ENCODE measurements around the gene SHROOM1.
A peak's percentile ranks its signal among the peaks of the same experiment; 100 is the strongest.

SHROOM1 gene

DNA sequence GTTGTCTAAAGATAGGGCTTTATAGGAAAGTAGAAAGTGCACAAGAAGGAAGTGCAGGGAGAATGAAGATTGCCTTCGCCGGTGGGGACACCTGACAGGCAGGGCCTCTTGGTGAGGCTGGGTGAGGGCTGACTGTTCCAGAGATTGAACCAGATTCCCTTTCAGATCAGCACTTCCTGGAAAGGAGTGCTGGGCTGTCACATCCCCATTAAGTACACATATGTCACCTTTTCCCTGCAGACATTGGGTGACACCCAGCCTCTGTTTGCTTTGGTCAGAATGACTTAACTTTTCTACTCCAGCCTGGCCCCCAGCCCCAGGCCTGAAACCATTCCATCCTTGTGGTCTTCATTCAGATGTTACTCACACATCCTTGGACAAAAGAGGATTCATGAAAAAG is 7.4 kb upstream of the SHROOM1 start:
- TF ChIP-seq, protein P1, sequence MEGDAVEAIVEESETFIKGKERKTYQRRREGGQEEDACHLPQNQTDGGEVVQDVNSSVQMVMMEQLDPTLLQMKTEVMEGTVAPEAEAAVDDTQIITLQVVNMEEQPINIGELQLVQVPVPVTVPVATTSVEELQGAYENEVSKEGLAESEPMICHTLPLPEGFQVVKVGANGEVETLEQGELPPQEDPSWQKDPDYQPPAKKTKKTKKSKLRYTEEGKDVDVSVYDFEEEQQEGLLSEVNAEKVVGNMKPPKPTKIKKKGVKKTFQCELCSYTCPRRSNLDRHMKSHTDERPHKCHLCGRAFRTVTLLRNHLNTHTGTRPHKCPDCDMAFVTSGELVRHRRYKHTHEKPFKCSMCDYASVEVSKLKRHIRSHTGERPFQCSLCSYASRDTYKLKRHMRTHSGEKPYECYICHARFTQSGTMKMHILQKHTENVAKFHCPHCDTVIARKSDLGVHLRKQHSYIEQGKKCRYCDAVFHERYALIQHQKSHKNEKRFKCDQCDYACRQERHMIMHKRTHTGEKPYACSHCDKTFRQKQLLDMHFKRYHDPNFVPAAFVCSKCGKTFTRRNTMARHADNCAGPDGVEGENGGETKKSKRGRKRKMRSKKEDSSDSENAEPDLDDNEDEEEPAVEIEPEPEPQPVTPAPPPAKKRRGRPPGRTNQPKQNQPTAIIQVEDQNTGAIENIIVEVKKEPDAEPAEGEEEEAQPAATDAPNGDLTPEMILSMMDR (IDR thresholded peaks at IDR 0.05; ENCODE audit: extremely low read depth, missing control alignments): no peak
- DNase-seq (ENCODE audit: low spot score): no peak

DNA sequence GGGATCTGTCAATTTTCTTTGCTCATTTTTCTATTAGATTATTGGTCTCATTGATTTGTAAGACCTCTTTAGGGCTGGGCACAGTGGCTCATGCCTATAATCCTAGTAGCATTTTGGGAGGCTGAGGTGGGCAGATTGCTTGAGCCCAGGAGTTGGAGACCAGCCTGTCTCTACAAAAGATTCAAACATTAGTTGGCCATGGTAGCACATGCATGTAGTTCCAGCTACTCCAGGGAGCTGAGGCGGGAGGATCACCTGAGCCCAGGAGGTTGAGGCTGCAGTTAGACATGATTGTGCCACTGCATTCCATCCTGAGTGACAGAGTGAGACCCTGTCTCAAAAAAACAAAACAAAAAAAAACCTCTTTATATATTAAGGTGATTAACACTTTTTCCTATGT is 6.4 kb upstream of the SHROOM1 start:
- TF ChIP-seq, protein P1 (IDR thresholded peaks at IDR 0.05; ENCODE audit: extremely low read depth, missing control alignments): no peak
- DNase-seq (ENCODE audit: low spot score): no peak

DNA sequence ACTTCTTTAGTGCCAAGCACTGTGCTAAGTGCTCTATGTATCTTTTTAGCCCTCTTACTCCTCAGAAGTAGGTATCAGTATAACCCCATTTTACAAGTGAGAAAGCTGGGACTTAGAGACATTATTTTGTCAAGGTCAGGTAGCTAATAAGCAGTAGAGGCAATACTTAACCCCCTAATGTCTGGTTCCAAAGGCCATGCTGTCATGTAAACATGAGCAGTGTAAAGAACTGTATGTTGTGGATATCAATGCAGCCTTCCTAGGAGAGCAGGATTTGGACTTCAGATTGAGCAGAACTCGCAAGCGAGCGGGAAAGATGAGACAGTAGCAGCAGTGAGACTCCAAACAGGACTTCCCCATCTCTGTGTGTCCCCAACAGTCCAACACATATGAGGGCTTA is 3.6 kb upstream of the SHROOM1 start:
- TF ChIP-seq, protein P1 (IDR thresholded peaks at IDR 0.05; ENCODE audit: extremely low read depth, missing control alignments): no peak
- no peak for DNase-seq (ENCODE audit: low spot score)

DNA sequence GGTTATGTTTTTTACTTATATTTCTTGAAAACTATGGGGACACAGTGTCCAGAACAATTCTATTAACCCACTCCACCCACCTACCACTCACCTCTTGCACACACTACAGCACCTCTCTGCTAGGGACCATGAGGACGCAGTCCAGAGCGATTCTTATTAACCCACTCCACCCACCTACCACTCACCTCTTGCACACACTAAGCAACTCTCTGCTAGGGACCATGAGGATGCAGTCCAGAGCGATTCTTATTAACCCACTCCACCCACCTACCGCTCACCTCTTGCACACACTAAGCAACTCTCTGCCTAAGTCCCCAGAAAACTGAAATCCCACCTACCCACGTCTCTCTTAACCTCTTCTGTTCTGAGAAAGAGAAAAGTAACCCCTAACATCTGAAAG is 2.2 kb upstream of the SHROOM1 start:
- DNase-seq (ENCODE audit: low spot score): no peak
- TF ChIP-seq, protein P1 (IDR thresholded peaks at IDR 0.05; ENCODE audit: extremely low read depth, missing control alignments): no peak

DNA sequence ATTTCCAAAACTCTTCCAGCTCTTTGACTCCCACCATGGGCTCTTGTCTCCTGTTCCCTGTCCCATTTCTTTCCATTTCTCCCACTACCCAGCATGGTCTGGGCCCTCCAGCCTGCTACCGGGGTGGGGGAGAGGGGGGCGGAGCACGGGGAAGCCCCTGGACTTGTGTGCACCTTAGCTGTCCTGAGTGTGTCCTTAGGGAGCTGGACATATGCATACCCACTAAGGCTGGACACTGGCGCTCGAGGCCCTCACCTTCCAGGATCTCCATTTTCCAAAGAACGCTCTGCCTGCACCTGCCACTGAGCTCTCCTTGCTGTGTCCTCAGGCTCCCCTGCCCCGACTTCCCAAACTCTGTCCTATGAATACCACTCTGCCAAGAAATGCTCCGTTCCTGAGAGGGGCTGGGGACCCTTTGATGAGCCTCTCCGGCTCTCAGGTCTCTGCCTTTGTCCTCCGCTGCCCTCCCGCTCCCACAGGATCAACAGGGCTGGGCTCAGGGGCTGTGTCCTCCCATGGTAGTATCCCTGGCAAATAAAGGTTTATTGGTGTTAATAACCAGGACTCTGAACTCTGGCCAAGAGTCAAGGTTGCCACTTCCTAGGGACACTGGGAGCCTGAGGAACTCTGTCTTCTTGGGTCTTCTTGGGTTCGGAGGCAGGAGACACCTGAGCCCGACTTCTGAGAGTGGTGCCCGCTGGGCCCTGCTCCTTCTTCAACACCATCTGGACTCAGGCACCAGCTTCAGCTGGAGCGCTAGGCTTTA is 831 bp upstream of the SHROOM1 start:
- TF ChIP-seq, protein P1 (IDR thresholded peaks at IDR 0.05; ENCODE audit: extremely low read depth, missing control alignments): no peak
- DNase-seq (ENCODE audit: low spot score): no peak

DNA sequence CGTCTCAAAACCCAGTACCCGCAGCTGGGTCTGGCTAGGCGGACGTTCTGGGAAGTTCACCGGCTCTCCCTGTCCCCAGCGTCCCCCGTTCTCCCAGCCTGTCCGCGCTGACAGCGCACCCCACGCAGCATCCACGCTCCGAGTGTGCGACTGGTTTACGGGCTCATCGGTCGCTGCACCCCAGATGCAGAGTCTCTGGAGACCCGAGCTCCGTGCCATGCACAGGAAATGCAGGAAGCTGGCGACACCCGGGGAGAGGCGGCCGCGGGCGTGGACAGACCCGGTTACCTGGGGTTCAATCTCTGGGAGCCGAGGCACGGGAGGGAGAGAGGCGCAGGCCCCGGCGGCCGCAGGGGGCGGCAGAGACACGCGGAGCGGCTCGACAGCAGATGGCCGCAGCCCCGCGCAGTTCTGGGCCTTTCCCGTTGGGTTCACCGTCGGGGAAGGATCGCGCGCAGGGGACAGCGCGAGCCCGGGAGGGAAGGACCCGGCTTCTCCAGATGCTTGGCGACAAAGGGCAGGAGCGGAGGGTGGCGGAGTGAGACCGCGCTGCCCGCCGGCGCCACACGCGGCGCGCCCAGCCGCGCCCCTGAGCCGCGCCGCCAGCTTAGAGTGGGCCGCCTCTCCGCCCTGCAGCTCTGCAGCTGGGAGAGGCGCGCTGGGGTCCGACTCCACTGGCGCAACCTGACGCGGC is 558 bp downstream of the SHROOM1 start:
- DNase-seq (ENCODE audit: low spot score): peak; percentile 96

More for the DNA sequence above, 558 bp downstream of the SHROOM1 start:
- TF ChIP-seq, protein P1 (IDR thresholded peaks at IDR 0.05; ENCODE audit: extremely low read depth, missing control alignments): peak; percentile 78

Measured in GM20000 (cell line).